HEK293T (cell line): Measurements from ENCODE around the gene P2RX7.
"Not testable (repeated sequence)": the region's sequence is repeated elsewhere in the genome, so short reads cannot be mapped to it uniquely, and the experiment has no call there.

Experiments used
- CTCF ChIA-PET: fragments of 350-600 bp; formaldehyde crosslinking; extraction: SDS; loops from one replicate; lab custom pipeline; 2021; ENCODE audit warnings: antibody characterized with exemption, inconsistent platforms; lab: Yijun Ruan, JAX
- POLR2A ChIA-PET: fragments of 350-600 bp; formaldehyde crosslinking; extraction: SDS; loops from one replicate; lab custom pipeline; 2020; ENCODE audit warnings: antibody characterized with exemption, inconsistent platforms; lab: Yijun Ruan, JAX
- DNase-seq: peaks from one replicate; pipeline ENCODE4 v3.0.0; 2012; ENCODE audit warnings: mixed read lengths; ENCODE audit errors: extremely low spot score
- ARNT ChIP-seq: fragments of 450-650 bp; IDR thresholded peaks from 2 replicates; pipeline ENCODE4 v1.6.1; 2017; ENCODE audit warnings: mild to moderate bottlenecking
- BHLHE40 ChIP-seq: fragments of 450-650 bp; IDR thresholded peaks from 2 replicates; pipeline ENCODE4 v1.6.1; 2016; ENCODE audit warnings: mild to moderate bottlenecking, moderate library complexity, borderline replicate concordance
- CTBP1 ChIP-seq: fragments of 450-650 bp; IDR thresholded peaks from 2 replicates; pipeline ENCODE4 v1.6.1; 2016; ENCODE audit warnings: borderline replicate concordance
- ELF4 ChIP-seq: fragments of 450-650 bp; IDR thresholded peaks from 2 replicates; pipeline ENCODE4 v1.6.1; 2017; ENCODE audit warnings: antibody characterized with exemption
- FOXA1 ChIP-seq: fragments of 450-650 bp; IDR thresholded peaks from 2 replicates; pipeline ENCODE4 v1.6.1; 2016; ENCODE audit warnings: mild to moderate bottlenecking
- FOXK2 ChIP-seq: fragments of 450-650 bp; IDR thresholded peaks from 2 replicates; pipeline ENCODE4 v1.6.1; 2016; ENCODE audit warnings: mild to moderate bottlenecking
- FOXM1 ChIP-seq: fragments of 450-650 bp; IDR thresholded peaks from 2 replicates; pipeline ENCODE4 v1.6.1; 2017; ENCODE audit warnings: mild to moderate bottlenecking, borderline replicate concordance
- HDGF ChIP-seq: fragments of 450-650 bp; IDR thresholded peaks from 2 replicates; pipeline ENCODE4 v1.6.1; 2017; ENCODE audit warnings: antibody characterized with exemption, borderline replicate concordance
- L3MBTL2 ChIP-seq: fragments of 450-650 bp; conservative IDR thresholded peaks from 2 replicates; pipeline ENCODE4 v1.6.1; 2016; ENCODE audit warnings: mild to moderate bottlenecking
- LEF1 ChIP-seq: fragments of 450-650 bp; IDR thresholded peaks from 2 replicates; pipeline ENCODE4 v1.6.1; 2017; ENCODE audit warnings: mild to moderate bottlenecking, borderline replicate concordance
- NFRKB ChIP-seq: fragments of 450-650 bp; IDR thresholded peaks from 2 replicates; pipeline ENCODE4 v1.6.1; 2016; ENCODE audit warnings: mild to moderate bottlenecking, moderate library complexity
- SP1 ChIP-seq: fragments of 450-650 bp; IDR thresholded peaks from 2 replicates; pipeline ENCODE4 v1.6.1; 2017
- SUZ12 ChIP-seq: fragments of 450-650 bp; IDR thresholded peaks from 2 replicates; pipeline ENCODE4 v1.6.1; 2016; ENCODE audit warnings: mild to moderate bottlenecking
- TARDBP ChIP-seq: fragments of 450-650 bp; IDR thresholded peaks from 2 replicates; pipeline ENCODE4 v1.6.1; 2016
- ZNF384 ChIP-seq: fragments of 450-650 bp; IDR thresholded peaks from 2 replicates; pipeline ENCODE4 v1.6.1; 2016
- TF ChIP-seq, protein P1 (sequence below): fragments of 450-650 bp; IDR thresholded peaks from 2 replicates; pipeline ENCODE4 v1.6.1; 2016

Gene P2RX7

DNA sequence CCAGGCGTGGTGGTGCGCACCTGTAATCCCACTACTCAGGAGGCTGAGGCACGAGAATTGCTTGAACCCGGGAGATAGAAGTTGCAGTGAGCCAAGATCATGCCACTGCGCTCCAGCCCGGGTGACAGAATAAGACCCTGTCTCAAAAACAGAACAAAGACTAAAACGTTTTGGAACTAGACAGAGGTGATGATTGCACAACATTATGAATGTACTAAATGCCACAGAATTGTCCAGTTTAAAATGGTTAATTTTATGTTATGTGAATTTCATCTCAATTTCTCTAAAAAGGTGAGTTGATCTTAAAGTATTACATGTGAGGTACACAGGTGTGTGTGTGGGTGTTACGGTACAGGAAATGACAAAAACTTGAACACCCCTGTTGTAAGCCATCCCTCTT is 93.7 kb downstream of the P2RX7 start:
- DNase-seq, result no peak
- POLR2A ChIA-PET, result no interaction called here
- CTCF ChIA-PET, result no interaction called here
- no peak for TF ChIP-seq FOXK2
- no peak for TF ChIP-seq FOXM1
- TF ChIP-seq ZNF384, result no peak
- TF ChIP-seq L3MBTL2, result no peak
- TF ChIP-seq ARNT, result no peak
- no peak for TF ChIP-seq CTBP1
- no peak for TF ChIP-seq BHLHE40
- no peak for TF ChIP-seq SUZ12
- no peak for TF ChIP-seq FOXA1
- no peak for TF ChIP-seq NFRKB
- TF ChIP-seq LEF1, result no peak
- no peak for TF ChIP-seq HDGF
- no peak for TF ChIP-seq ELF4
- TF ChIP-seq TARDBP, result no peak
- TF ChIP-seq, protein P1, sequence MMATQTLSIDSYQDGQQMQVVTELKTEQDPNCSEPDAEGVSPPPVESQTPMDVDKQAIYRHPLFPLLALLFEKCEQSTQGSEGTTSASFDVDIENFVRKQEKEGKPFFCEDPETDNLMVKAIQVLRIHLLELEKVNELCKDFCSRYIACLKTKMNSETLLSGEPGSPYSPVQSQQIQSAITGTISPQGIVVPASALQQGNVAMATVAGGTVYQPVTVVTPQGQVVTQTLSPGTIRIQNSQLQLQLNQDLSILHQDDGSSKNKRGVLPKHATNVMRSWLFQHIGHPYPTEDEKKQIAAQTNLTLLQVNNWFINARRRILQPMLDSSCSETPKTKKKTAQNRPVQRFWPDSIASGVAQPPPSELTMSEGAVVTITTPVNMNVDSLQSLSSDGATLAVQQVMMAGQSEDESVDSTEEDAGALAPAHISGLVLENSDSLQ, result no peak
- no peak for TF ChIP-seq SP1

DNA sequence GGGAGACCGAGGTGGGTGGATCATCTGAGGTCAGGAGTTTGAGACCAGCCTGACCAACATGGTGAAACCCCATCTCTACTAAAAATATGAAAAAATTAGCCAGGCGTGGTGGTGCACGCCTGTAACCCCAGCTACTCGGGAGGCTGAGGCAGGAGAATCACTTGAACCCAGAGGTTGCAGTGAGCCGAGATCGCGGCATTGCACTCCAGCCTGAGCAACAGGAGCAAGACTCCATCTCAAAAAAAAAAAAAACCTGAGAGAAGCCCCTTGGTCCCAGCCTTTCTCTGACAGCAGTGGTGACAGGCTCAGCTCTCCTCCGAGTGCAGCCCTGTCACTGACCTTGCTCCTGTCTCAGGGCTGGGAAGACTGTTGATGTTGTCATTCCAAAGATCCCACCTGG is 94.2 kb downstream of the P2RX7 start:
- POLR2A ChIA-PET, CTCF ChIA-PET, DNase-seq: not testable (repeated sequence)

DNA sequence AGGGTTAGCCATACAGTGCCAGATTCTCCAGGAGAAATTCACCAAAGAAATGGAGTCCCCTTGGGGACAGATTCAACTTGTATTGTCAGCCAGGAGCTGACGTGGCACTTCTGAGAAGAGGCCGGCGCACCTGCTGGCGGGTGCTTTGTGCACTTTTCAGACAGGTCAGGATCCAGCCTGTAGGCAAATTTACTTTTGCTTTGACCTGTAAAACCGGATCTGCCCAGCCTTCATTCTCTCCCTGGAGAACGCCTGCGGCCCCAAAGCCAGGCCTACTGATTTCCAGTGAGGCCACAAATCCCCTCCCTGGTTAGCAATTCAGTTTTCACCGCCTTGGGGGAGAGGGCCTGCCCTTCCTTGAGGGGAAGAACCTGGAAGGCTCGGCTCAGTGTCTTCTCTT is 94.6 kb downstream of the P2RX7 start:
- TF ChIP-seq ZNF384, result no peak
- TF ChIP-seq NFRKB, result no peak
- no peak for TF ChIP-seq FOXK2
- no peak for TF ChIP-seq FOXM1
- TF ChIP-seq, protein P1, result no peak
- TF ChIP-seq CTBP1, result no peak
- no peak for TF ChIP-seq ELF4
- no peak for TF ChIP-seq FOXA1
- no peak for TF ChIP-seq L3MBTL2
- TF ChIP-seq SUZ12, result no peak
- no peak for TF ChIP-seq BHLHE40
- TF ChIP-seq HDGF, result no peak
- ChIA-PET CTCF (no interaction called here), POLR2A (no interaction called here)
- DNase-seq, result no peak

DNA sequence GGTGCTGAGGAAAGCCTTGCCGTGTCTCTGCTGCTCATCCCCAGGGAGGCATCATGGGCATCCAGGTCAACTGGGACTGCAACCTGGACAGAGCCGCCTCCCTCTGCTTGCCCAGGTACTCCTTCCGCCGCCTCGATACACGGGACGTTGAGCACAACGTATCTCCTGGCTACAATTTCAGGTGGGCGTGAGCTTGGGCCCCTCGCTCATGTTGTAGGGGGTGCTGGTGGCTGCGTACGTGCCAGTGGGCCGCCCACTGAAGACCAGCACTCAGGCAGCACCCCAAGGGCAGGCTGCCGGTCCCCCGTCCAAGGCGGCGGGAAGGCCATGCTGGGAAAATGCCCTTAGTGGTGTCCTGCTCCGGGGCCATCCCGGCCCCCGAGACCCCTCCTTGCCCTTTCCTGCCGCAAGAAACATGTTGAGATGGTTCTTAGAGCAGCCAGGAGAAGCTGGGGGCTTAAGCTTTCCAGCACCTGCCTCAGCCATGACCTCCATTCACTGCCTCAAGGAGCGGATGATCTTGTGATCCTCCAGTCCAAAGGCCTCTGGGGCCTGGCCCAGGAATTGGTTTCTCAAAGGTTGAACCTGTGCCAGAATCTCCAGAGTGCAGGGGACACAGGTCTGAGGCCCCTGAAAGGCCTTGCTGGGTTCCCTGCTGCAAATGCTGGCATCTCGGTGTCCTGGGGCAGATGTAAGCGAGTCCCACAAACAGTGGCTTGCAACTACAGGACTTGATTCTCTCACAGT is 96.4 kb downstream of the P2RX7 start:
- POLR2A ChIA-PET, result no interaction called here
- CTCF ChIA-PET, result interaction anchor here (0.7 to 2.2 kb wide), 3 partner anchors 119 to 223 kb away, joined by 3 to 8 read pairs (median 3); no protein-coding TSS in a partner anchor
- no peak for TF ChIP-seq LEF1
- TF ChIP-seq SUZ12, result no peak
- TF ChIP-seq TARDBP, result no peak
- TF ChIP-seq ARNT, result no peak
- TF ChIP-seq L3MBTL2, result no peak
- TF ChIP-seq, protein P1, result no peak
- TF ChIP-seq NFRKB, result no peak
- TF ChIP-seq CTBP1, result no peak
- TF ChIP-seq ZNF384, result no peak
- TF ChIP-seq FOXK2, result no peak
- TF ChIP-seq ELF4, result no peak
- TF ChIP-seq SP1, result no peak
- TF ChIP-seq FOXA1, result no peak
- TF ChIP-seq BHLHE40, result no peak
- TF ChIP-seq HDGF, result no peak
- DNase-seq, result no peak

GRCh38 chr12:121229826-121230537 is 97.3 kb downstream of the P2RX7 start:
- CTCF ChIA-PET, result interaction anchor here (0.6 to 2.2 kb wide), 5 partner anchors 12 to 224 kb away, joined by 3 to 8 read pairs (median 3); no protein-coding TSS in a partner anchor
- peak; percentile 72 for TF ChIP-seq ZNF384
- peak; percentile 85 for DNase-seq
- POLR2A ChIA-PET, result not testable (repeated sequence)

DNA sequence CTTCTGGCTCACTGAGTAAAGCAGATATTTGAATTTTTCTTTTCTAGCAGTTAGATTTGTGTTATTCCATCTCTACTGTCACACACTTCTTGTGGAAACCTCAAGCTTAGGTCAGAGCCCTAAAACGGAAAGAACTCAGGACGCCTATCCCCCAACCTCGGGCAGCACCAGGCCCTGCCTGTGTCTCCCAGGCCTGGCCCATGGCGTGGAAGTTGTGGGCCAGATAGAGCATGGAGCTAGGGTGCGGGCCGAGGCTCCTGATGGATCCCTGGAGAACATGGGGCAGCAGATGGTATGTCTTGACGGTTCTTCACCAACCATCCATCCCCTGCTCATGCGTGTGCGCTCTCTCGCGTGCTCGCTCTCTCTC is 97.8 kb downstream of the P2RX7 start:
- no peak for DNase-seq
- ChIA-PET POLR2A (interaction anchor here (0.7 kb wide), 1 partner anchor 14 kb away, joined by 3 read pairs; no protein-coding TSS in a partner anchor), CTCF (interaction anchor here (0.6 to 2.2 kb wide), 3 partner anchors 13 to 170 kb away, joined by 3 to 8 read pairs (median 3); no protein-coding TSS in a partner anchor)
- no peak for TF ChIP-seq NFRKB
- TF ChIP-seq, protein P1, result no peak
- no peak for TF ChIP-seq SP1
- TF ChIP-seq BHLHE40, result no peak
- TF ChIP-seq L3MBTL2, result no peak
- no peak for TF ChIP-seq CTBP1
- TF ChIP-seq FOXA1, result no peak
- TF ChIP-seq FOXM1, result no peak
- TF ChIP-seq HDGF, result no peak
- no peak for TF ChIP-seq ELF4
- no peak for TF ChIP-seq SUZ12
- TF ChIP-seq TARDBP, result no peak
- TF ChIP-seq LEF1, result no peak
